ENCODE data around the gene IL36A. TPM values are rescaled to one million over a fixed set of nuclear protein-coding genes. Genes with fewer than 3 reads are reported as not detected.

IL36A gene
- total RNA-seq, 1 donor from 2014 or later: not detected

GRCh38 chr2:113027691-113028090 lies 22.4 kb downstream of the IL36A start:
- TF ChIP-seq CTCF (conservative IDR thresholded peaks at IDR 0.05; ENCODE audit: low read depth, low read length): no peak
- no peak for DNase-seq (ENCODE audit: low read depth)
- H3K4me3 ChIP-seq (ENCODE audit: low read depth, low read length): no peak overlapping the region

GRCh38 chr2:113028112-113028511 lies 22.9 kb downstream of the IL36A start:
- TF ChIP-seq CTCF (conservative IDR thresholded peaks at IDR 0.05; ENCODE audit: low read depth, low read length): no peak
- no peak for DNase-seq (ENCODE audit: low read depth)
- no peak overlapping the region for H3K4me3 ChIP-seq (ENCODE audit: low read depth, low read length)

- DNase-seq (ENCODE audit: low read depth): no peak
- no peak for TF ChIP-seq CTCF (conservative IDR thresholded peaks at IDR 0.05; ENCODE audit: low read depth, low read length)
- H3K4me3 ChIP-seq (ENCODE audit: low read depth, low read length): no peak overlapping the region
These were observed 27.5 kb downstream of the IL36A start for GRCh38 chr2:113032737-113033136.

GRCh38 chr2:113034016-113034415 lies 28.8 kb downstream of the IL36A start:
- no peak for TF ChIP-seq CTCF (conservative IDR thresholded peaks at IDR 0.05; ENCODE audit: low read depth, low read length)
- H3K4me3 ChIP-seq (ENCODE audit: low read depth, low read length): no peak overlapping the region
- no peak for DNase-seq (ENCODE audit: low read depth)

- no peak for DNase-seq (ENCODE audit: low read depth)
- no peak for TF ChIP-seq CTCF (conservative IDR thresholded peaks at IDR 0.05; ENCODE audit: low read depth, low read length)
- H3K4me3 ChIP-seq (ENCODE audit: low read depth, low read length): no peak overlapping the region
These were observed 31.5 kb downstream of the IL36A start for GRCh38 chr2:113036763-113037162.

- H3K4me3 ChIP-seq (ENCODE audit: low read depth, low read length): no peak overlapping the region
- no peak for DNase-seq (ENCODE audit: low read depth)
- TF ChIP-seq CTCF (conservative IDR thresholded peaks at IDR 0.05; ENCODE audit: low read depth, low read length): no peak
These were observed 33.0 kb downstream of the IL36A start for GRCh38 chr2:113038291-113038690.

- TF ChIP-seq CTCF (conservative IDR thresholded peaks at IDR 0.05; ENCODE audit: low read depth, low read length): no peak
- no peak overlapping the region for H3K4me3 ChIP-seq (ENCODE audit: low read depth, low read length)
- DNase-seq (ENCODE audit: low read depth): no peak
These were observed 33.9 kb downstream of the IL36A start for GRCh38 chr2:113039158-113039557.
